ENCODE results near the gene POTEH.
"Not testable (repeated sequence)": the region's sequence is repeated elsewhere in the genome, so short reads cannot be mapped to it uniquely, and the experiment has no call there.

The POTEH gene

DNA sequence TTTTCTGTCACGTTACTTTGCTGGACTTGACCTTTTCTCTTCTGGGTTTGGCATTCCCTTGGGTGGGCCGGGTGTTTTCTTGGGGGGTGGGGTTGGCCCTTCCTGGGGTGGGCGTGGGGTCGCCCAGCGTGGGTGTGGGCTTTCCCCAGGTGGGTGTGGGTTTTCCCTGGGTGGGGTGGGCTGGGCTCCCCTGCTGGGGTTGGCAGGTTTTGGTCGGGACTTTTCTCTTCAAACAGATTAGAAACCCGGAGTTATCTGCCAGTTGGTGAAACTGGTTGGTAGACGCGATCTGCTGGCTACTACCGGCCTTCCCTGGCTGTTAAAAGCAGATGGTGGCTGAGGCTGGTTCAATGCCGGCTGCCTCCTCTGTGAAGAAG, at the start of gene POTEH:
TSS of gene POTEH (plus strand) at position 278 of the 377 bp plus-strand sequence. CDS start at position 330, 52 bp downstream.
- not testable (repeated sequence) for DNase-seq

DNA sequence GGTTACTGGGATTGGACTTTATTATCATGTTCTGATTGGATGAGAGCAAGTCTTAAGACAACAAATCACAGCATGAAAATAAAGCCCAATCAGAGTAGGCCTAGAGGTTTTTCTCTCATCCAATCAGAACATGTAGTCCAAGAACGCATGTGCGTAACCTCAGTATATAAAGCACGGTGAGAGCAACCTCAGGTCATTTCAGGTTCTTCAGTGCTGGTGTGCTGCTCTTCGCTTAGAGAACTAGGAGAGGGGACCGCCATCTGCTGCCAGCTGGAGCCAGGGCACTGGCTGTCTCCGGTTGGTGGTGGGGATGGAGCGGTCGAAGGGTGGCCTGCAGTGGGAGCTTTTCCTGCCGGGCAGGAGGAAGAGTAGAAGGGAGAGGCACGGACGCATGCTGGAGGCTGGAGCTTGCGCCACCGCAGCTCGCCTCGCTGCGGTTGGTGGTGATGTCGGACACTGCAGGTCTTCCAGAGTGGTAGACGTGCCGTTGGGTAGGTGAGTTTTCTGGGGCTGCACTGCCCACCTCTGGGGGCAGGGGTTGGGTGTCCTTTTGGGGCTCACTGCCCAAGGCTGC, 47.5 kb upstream of the POTEH start:
- not testable (repeated sequence) for DNase-seq

- DNase-seq: not testable (repeated sequence)
These were observed 37.9 kb upstream of the POTEH start for GRCh38 chr22:15651954-15652353.

DNA sequence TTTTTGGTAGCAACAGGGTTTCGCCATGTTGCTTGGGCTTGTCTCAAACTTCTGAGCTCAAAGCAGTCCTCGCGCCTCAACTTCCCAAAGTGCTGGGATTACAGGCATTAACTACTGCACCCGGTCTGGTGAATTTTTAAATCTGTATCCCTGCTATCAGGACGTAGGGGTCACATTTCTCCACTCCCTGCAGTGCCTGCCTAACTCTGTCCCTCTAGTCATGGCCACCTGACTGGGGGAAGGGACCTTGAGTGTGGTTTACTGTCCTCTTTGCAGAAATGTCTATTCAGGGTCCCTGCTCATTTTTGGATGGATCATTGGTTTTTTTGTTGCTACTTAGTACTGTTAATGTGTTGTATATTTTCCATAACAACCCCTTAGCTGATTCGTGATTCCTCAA, 37.1 kb upstream of the POTEH start:
- DNase-seq: not testable (repeated sequence)

DNA sequence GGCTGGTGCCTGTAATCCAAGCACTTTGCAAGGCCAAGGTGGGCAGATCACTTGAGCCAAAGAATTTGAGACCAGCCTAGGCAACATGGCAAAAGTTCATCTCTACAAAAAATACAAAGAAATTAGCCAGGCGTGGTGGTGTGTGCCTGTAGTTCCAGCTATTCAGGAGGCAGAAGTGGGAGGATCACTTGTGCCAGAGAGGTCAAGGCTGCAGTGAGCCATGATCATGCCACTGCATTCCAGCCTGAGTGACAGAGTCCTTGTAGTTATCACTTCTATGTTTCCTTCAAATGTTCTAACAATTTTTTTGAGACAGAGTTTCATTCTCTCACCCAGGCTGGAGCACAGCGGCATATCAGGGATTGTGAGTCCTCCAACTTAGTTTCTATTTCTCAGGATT, 36.6 kb upstream of the POTEH start:
- DNase-seq: not testable (repeated sequence)

- not testable (repeated sequence) for DNase-seq
These were observed 28.7 kb upstream of the POTEH start for GRCh38 chr22:15661102-15661501.

- DNase-seq: not testable (repeated sequence)
These were observed 25.1 kb upstream of the POTEH start for GRCh38 chr22:15664682-15665081.

DNA sequence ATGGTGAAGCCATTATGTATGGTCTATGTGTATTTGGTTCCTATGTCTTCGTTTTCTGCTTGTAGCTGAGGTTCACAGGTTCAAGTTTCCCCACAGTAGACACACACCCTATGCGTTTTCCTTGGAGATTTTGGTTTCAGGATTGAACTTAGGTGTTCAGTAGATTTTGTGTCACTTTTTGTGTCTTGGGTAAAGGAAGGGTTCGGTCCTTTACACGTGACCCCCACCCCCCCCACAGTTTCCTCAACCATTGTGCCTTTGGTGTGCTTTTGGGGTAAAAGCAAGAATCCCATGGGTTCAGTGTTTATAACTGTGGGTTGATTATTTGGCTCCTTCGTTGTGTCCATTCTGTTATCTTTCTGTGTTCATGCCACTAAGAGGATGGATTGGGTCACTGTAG, 24.3 kb upstream of the POTEH start:
- not testable (repeated sequence) for DNase-seq

- DNase-seq: not testable (repeated sequence)
These were observed 20.4 kb upstream of the POTEH start for GRCh38 chr22:15669430-15669829.

DNA sequence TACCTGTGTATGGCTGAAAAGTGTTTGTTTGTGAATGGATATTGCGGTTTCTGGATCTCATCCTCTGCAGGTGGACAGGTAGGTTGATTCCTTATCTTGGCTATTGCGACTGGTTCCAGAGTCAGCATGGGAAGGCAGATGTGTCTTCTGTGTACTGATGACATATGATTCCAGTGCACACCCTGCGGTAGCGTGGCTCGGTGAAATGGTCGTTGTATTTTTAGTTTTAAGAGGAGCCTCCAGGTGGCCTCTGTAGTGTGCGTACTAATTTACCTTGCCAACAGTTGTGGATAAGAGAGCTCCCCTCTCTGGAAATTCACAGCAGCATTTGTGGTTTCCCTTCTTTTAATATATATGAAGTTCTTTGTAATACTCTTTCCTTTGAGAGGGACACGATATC, 10.1 kb upstream of the POTEH start:
- DNase-seq: not testable (repeated sequence)

GRCh38 chr22:15684115-15684514, 5.7 kb upstream of the POTEH start:
- DNase-seq: not testable (repeated sequence)

- DNase-seq: not testable (repeated sequence)
These were observed 5.1 kb upstream of the POTEH start for GRCh38 chr22:15684695-15685094.

- not testable (repeated sequence) for DNase-seq
These were observed 4.2 kb upstream of the POTEH start for GRCh38 chr22:15685641-15686040.

DNA sequence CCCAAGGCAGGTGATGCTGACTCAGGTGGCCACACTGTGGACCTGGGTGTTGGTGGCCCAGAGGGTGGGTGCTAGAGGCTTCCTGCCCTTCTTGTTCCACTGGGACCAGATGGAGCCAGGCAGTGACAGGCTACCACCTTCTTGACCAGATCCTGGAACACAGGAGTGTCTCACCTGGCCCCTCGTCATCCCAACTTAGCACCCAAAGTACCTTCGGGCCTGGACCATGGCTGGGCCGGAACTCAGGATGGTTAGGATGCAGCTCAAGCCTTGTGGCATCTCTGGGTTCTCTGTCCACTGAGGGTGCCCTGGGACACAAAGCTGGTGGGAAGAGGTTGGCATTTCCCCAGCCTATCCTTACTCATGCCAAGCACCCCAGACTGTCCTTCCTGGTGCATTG, 2.7 kb upstream of the POTEH start:
- DNase-seq: not testable (repeated sequence)

GRCh38 chr22:15687676-15688075, 2.1 kb upstream of the POTEH start:
- not testable (repeated sequence) for DNase-seq

GRCh38 chr22:15688090-15688489, 1.7 kb upstream of the POTEH start:
- not testable (repeated sequence) for DNase-seq

GRCh38 chr22:15689012-15689748, 646 bp upstream of the POTEH start:
- DNase-seq: not testable (repeated sequence)

DNA sequence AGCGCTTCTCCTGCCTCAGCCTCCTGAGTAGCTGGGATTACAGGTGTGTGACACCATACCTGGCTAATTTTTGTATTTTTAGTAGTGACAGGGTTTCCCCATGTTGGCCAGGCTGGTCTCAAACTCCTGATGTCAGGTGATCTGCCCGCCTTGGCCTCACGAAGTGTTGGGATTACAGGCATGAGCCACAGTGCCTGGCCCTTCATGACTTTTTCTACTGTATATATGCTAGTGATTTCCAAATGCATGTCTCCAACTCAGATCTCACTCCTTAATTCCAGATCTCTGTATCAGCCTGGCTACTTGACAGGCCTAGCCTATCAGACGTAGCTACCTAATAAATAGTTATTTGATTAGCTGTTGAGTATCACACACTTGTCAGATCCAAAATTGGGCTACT, 23.8 kb downstream of the POTEH start:
- not testable (repeated sequence) for DNase-seq

GRCh38 chr22:15714125-15714524, 24.3 kb downstream of the POTEH start:
- not testable (repeated sequence) for DNase-seq

DNA sequence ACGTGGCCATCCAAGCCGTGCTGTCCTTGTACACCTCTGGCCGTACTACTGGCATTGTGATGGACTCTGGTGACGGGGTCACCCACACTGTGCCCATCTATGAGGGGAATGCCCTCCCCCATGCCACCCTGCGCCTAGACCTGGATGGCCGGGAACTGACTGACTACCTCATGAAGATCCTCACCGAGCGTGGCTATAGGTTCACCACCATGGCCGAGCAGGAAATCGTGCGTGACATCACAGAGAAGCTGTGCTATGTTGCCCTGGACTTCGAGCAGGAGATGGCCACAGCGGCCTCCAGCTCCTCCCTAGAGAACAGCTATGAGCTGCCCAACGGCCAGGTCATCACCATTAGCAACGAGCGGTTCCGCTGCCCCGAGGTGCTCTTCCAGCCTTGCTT, 32.1 kb downstream of the POTEH start:
- not testable (repeated sequence) for DNase-seq

- not testable (repeated sequence) for DNase-seq
These were observed 39.5 kb downstream of the POTEH start for GRCh38 chr22:15729209-15729917.

DNA sequence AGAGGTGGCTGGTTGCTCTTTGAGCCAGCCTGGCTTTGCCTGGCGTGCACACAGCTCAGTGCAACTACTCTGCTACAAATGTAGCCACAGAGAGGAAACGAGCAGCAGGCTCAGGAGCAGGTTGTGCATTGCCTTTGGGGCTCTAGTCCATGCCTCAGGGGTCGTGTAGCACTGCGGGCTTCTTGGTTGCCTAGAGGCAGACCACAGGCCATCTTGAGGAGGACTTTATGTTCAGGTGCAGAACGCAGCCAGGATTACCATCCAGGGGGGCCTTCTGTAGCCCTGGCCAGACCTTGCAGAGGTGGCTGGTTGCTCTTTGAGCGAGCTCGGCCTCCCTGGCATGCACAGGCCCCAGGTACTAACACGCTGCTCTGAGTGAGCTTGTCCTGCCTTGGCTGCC, 41.2 kb downstream of the POTEH start:
- DNase-seq: not testable (repeated sequence)

DNA sequence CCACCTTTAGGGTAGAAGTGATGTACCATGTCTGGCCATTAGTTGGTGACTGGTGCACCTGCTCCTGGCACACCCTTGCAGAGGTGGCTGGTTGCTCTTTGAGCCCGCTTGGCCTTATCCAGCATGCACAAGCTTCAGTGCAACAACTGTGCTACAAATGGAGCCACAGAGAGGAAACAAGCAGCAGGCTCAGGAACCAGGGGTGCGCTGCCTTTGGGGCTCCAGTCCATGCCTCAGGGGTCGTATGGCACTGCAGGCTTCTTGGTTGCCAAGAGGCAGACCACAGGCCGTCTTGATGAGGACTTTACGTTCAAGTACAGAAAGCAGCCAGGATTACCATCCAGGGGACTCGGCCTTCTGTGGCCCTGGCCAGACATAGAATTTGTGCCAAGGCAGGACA, 44.6 kb downstream of the POTEH start:
- DNase-seq: not testable (repeated sequence)

All from activated CD4-positive, alpha-beta T cell treated with anti-CD3 and anti-CD28 coated beads, Interleukin-2, amount 50 U/mL, for 48 hours (primary cell).